ENCODE results near the gene TBPL1.

DNA sequence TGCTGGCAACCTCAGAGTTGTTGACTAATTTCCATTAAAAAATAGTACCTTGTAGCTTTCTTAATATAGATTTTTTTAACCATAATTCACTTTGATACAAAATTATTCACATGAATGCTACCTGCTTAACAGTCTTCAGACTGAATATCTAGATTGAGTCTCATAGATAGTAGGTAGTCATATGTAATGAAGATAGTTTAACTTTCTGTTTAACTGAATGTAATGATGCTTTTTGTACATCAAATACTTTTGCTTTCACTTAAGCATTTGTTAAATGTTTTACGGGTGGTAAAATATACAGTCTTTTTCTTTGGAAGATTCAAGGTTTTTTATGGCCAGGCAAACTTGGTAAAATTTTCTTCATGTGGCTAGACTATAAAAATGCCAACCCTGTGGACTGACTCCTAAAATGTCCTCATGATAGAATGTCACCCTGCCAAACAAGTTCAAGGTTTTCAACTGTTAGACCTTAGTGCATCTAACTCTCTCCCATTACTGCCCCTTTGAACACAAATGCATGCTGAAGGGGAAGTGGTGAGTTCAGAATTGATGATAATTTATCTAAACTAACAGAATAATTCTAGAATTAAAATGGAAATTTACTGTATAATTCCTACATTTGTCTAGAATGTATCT is 16.4 kb downstream of the TBPL1 start:
- TF ChIP-seq EZH2 (IDR thresholded peaks at IDR 0.05; ENCODE audit: insufficient read depth, poor library complexity, severe bottlenecking) (no peak), EZH2phosphoT487 (IDR thresholded peaks at IDR 0.05; ENCODE audit: insufficient read depth, low read depth) (no peak)
